Stimulated activated CD4-positive, alpha-beta T cell treated with anti-CD3 and anti-CD28 coated beads, Interleukin-4, amount 100 ng/mL, for 4 hours (primary cell): ENCODE measurements around the gene FHAD1.

Experiments used
- DNase-seq, 2 experiments: peaks; one replicate each; pipeline ENCODE4 v3.0.0-alpha.2; 2020

FHAD1 gene

GRCh38 chr1:15405106-15405850 lies 158.3 kb downstream of the FHAD1 start:
- no peak for DNase-seq

- DNase-seq: no peak
Observed at GRCh38 chr1:15406614-15407559, 159.9 kb downstream of the FHAD1 start.

- DNase-seq: no peak
Observed at GRCh38 chr1:15407580-15407979, 160.6 kb downstream of the FHAD1 start.

- no peak for DNase-seq
Observed at GRCh38 chr1:15408890-15409387, 161.9 kb downstream of the FHAD1 start.

GRCh38 chr1:15409388-15410222 lies 162.6 kb downstream of the FHAD1 start, which contains the start of gene EFHD2:
Gene EFHD2 (plus strand): TSS chr1:15409888. CDS start chr1:15409972, 84 bp downstream.
- peak; percentile 87 to 91 for DNase-seq

GRCh38 chr1:15410223-15410883 lies 163.3 kb downstream of the FHAD1 start:
- DNase-seq: peak in 1 of 2 experiments; percentile 18

- DNase-seq: no peak
Observed at GRCh38 chr1:15410884-15411245, 163.8 kb downstream of the FHAD1 start.

GRCh38 chr1:15411593-15412137 lies 164.6 kb downstream of the FHAD1 start:
- no peak for DNase-seq

- peak in 1 of 2 experiments; percentile 43 for DNase-seq
Observed at GRCh38 chr1:15412175-15412800, 165.3 kb downstream of the FHAD1 start.

GRCh38 chr1:15412843-15413242 lies 165.8 kb downstream of the FHAD1 start:
- no peak for DNase-seq

- no peak for DNase-seq
Observed at GRCh38 chr1:15413563-15414444, 166.8 kb downstream of the FHAD1 start.

- no peak for DNase-seq
Observed at GRCh38 chr1:15414445-15414983, 167.5 kb downstream of the FHAD1 start.

- DNase-seq: peak; percentile 30 to 74
Observed at GRCh38 chr1:15417059-15417934, 170.3 kb downstream of the FHAD1 start.

- no peak for DNase-seq
Observed at GRCh38 chr1:15418806-15419515, 171.9 kb downstream of the FHAD1 start.

- no peak for DNase-seq
Observed at GRCh38 chr1:15420853-15421465, 173.9 kb downstream of the FHAD1 start.

- no peak for DNase-seq
Observed at GRCh38 chr1:15422871-15423270, 175.8 kb downstream of the FHAD1 start.

- no peak for DNase-seq
Observed at GRCh38 chr1:15423355-15424077, 176.5 kb downstream of the FHAD1 start.
